GOT3 (cell line): ENCODE data around the gene ABI1.
"Not testable (repeated sequence)": the region's sequence is repeated elsewhere in the genome, so short reads cannot be mapped to it uniquely, and the experiment has no call there.

Experiments
- DNase-seq: peaks from one replicate; lab custom pipeline; 2025; ENCODE audit warnings: mixed read lengths; lab: John Stamatoyannopoulos, UW

The ABI1 gene

GRCh38 chr10:26804418-26805393 is 56.1 kb downstream of the ABI1 start:
- DNase-seq: no peak

DNA sequence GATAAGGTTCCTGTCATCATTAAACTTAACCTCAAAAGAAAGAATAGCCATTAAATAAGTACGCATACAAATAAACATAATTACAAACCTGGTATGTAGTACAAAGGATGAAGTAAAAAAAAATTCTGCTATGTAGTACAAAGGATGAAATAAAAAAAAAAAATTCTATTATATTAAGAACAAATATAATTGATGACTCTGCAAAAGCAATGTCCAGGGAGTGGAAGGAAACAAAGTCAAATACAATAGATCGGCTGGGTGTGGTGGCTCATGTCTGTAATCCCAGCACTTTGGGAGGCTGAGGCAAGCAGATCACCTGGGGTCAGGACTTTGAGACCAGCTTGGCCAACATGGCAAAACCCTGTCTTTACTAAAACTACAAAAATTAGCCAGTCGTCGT is 56.9 kb downstream of the ABI1 start:
- DNase-seq: no peak

- DNase-seq: no peak
These were observed 58.2 kb downstream of the ABI1 start for GRCh38 chr10:26802527-26802926.

DNA sequence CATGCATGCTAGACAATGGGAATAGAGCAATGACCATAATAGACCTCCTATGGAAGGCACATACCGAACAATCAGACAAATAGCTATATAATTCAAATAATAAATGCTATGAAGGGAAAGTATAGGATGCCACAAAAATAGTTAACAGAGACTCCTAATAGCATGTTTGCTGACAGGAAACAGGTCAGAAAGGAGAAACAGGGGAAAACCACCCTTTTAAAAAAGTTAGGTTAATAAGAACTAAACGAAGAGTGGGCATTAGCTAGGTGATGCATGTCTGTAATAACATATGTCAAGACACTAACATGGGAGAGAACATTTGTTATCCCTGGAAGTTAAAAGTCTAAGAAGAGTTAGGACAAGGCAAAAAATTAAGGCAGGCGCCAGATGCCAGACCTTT is 58.9 kb downstream of the ABI1 start:
- DNase-seq: no peak

DNA sequence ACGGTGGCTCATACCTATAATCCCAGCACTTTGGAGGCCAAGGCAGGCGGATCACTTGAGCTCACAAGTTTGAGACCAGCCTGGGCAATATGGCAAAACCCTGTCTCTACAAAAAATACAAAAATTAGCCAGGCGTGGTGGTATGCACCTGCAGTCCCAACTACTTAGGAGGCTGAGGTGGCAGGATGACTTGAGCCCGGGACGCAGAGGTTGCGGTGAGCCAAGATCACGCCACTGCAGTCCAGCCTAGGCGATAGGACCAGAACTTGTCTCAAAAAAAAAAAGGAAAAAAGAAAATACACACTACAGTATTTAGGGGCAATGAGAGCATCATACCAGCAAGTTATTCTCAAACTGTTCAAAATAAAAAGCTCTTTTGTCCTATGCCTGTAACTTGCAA is 59.5 kb downstream of the ABI1 start:
- no peak for DNase-seq

DNA sequence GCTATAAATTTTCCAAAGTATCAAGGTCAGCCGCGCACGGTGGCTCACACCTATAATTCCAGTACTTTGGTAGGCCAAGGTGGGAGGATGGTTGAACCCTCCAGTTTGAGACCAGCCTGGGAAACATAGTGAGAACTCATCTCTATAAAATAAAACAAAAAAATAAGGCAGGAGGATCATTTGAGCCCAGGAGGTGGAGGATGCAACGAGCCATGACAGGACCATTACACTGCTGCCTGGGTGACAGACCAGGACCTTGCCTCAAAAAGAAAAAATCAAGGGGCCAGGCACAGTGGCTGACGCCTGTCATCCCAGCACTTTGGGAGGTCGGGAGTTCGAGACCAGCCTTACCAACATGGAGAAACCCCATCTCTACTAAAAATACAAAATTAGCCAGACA is 60.3 kb downstream of the ABI1 start:
- DNase-seq: no peak

GRCh38 chr10:26799342-26799741 is 61.4 kb downstream of the ABI1 start:
- no peak for DNase-seq

GRCh38 chr10:26798298-26798697 is 62.5 kb downstream of the ABI1 start:
- no peak for DNase-seq

- DNase-seq: no peak
These were observed 63.4 kb downstream of the ABI1 start for GRCh38 chr10:26797340-26797739.

DNA sequence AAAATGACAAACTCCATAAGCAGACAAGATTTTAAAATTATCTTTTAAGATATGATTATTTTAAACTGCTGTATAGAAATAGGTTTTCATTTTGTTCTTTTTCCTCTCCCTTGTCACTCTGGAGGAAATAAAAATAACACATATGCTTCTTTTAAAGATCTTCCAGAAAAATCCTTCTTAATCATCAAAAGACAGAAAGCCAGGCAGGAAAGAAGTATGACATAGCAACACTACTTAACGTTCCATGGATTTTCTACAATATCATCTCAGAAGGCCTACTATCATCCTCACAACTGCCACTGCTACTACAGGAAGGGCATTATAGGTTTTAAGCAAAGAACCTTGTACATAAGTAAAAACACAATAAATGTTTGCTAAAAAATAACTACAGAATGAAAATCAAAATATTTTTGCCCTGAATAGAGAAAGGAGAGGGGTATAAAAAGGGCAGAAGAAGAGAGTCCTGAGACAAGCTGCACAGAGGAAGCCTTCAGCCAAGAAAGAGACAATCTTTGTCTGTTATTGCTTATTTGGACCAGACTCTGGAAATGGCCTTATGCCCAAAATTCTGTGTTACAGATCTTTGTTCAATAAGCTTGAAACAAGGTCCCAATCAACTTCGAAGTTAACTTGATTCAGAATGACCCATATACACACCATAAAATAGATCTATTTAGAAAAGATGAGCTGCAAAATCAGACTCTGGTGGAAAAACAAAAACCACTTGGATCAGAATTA is 67.8 kb downstream of the ABI1 start:
- no peak for DNase-seq

GRCh38 chr10:26790221-26790995 is 70.3 kb downstream of the ABI1 start:
- DNase-seq: no peak

DNA sequence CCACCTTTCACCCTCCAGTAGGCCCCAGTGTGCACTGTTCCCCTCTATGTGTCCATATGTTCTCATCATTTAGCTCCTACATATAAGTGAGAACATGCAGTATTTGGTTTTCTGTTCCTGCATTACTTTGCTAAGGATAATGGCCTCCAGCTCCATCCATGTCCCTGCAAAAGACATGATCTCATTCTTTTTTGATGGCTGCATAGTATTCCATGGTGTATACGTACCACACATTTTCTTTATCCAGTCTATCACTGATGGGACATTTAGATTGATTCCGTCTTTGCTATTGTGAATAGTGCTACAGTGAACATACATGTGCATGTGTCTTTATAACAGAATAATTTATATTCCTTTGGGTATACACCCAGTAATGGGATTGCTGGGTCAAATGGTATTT is 71.0 kb downstream of the ABI1 start:
- not testable (repeated sequence) for DNase-seq

GRCh38 chr10:26787362-26787761 is 73.4 kb downstream of the ABI1 start:
- DNase-seq: no peak

GRCh38 chr10:26781797-26782196 is 79.0 kb downstream of the ABI1 start:
- no peak for DNase-seq

DNA sequence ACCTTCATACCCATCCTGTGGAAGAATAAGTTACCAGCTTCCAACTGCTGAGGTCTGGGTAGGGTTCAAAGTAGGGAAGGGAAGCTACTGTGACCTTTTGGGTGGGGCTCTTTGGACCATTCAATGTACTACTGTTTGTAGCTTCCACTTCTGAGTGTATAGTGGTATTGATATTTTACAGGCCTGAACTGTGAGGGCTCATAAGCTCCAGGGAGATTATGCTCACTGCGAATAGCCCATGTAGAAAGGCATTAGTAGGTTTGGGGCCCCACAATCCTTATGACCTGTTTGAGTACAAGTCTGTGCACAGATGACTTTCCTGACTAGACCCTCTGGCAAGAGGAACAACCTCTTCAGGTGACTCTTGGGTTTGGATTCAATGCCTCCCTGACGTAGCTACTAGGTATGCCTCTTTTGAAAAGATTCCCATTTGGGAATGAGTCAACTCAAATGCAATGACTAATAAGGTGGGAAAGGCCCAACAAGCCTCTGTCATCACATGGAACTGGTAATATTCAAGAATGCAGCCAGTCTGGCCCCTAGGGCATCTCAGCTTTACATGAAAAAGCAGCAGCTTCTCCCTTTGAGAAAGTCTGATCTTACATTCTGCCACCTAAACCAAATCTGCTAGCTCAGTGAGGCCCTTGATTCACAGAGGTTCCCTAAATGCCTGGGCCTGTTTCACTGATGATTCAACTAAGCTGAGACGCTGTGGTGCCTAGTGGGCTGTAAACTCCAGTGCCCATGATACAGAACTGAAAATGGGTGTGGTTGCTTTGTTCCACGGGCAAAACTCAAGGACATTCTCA is 79.8 kb downstream of the ABI1 start:
- DNase-seq: no peak

DNA sequence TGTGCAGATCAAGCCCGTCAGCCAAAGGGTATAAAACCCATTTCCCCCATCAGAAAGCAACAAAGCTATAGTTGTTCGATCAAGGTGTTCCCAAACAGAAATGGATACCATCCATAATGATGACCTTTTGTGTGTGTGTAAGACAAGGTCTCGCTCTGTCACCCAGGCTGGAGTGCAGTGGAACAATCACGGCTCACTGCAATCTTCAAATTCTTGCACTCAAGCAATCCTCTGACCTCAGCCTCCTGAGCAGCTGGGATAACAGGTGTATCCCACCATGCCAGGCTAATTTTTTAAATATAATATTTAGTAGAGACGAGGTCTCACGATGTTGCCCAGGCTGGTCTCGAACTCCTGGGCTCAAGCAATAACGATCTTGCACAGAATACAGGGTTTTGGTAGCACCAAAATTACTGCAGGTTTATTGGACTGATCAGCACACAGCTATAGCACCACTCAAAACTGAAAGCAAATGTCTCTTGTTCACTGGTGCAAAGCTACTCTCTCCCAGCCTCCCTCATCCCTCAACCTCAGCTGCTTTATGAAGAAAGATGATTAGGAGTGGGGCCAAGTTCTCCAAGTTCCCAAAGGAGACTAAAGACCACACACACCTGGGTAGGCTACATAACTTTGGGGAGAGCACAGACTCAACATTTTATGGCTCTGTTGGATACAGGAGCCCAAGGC is 80.5 kb downstream of the ABI1 start:
- DNase-seq: no peak

- DNase-seq: no peak
These were observed 81.4 kb downstream of the ABI1 start for GRCh38 chr10:26779176-26779860.

DNA sequence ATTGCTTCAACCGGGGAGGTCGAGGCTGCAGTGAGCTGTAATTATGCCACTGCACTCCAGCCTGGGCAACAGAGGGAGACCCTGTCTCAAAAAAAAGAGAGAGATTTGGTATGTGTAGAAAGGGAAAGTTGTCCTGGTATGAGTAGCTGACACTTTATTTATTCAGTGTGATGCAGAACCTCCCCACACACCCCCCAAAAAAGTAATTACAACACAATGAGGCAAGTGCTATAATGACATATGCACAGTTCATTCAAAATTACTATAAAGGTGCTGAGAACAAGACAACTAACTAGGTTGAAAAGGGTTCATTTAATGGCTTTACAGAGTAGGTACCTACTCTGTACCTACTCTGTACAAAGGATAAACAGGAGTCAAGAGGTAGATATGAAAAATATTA is 83.1 kb downstream of the ABI1 start:
- DNase-seq: no peak

DNA sequence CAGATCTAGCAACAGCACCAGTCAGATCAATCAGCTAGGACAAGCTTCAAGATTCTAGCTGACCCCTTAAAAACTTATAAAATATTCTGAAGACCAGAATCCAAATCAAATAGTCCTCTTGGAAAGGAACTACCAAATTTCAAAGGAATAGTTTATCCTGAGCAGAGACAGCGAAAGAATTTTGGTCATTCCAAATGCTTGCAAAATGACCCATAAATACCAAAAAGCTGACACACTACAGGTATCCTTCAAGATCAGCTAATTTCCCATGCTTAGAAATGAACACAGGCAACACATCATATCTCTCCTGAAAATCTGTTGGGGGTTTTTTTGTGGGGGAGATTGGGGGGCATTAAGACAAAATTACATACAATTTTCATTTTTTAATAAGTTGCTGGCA is 84.5 kb downstream of the ABI1 start:
- no peak for DNase-seq

DNA sequence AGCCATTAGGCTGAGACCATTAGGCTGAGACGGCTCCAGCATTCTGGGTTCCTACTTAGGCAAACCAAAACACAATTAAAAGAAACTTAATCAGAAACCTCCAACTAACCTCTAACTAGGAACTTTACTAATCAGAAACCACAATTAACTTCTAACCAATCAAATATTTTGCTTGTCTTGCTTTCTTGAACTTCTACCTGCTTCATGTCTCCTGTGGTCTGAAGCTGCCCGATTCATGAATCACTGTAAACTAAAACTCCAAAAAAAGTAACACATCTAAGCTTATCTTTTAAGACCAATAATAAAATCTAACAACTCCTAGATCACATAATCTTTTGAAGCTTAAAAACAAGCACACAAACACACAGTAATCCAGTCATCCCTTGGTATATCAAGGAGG is 87.1 kb downstream of the ABI1 start:
- DNase-seq: no peak
